GM12878 (cell line): Measurements from ENCODE around the gene ABCB8. TPM values are rescaled to one million over a fixed set of nuclear protein-coding genes. Genes with fewer than 3 reads are reported as not detected.

Source experiments
- ATAC-seq: fragments of 200-7000 bp; cut with Tn5 transposase; 3 replicates; pipeline ENCODE4 v1.9.1; 2020; ENCODE audit warnings: mild to moderate bottlenecking, moderate library complexity
- BruUV-seq: library from RNA; stranded (reverse); fragments of 400-500 nt; replicated peaks from 2 replicates; lab custom pipeline; 2021; lab: Mats Ljungman, UMichigan
- CTCF ChIA-PET: fragments of 300-600 bp; sonication (Branson Sonifier 250); formaldehyde crosslinking; extraction: SDS; loops from one replicate; lab custom pipeline; 2021; ENCODE audit warnings: inconsistent platforms; lab: Yijun Ruan, JAX
- POLR2A ChIA-PET: fragments of 350-600 bp; formaldehyde crosslinking; extraction: SDS; loops from one replicate; lab custom pipeline; 2021; ENCODE audit warnings: inconsistent platforms; lab: Charles Lee
- RAD21 ChIA-PET: fragments of 300-600 bp; sonication (Branson Sonifier 250); formaldehyde crosslinking; loops from one replicate; lab custom pipeline; 2023; ENCODE audit warnings: antibody characterized with exemption; ENCODE audit not compliant: unreplicated experiment; lab: Charles Lee
- SMC1A ChIA-PET: fragments of 300-600 bp; sonication (Branson Sonifier 250); formaldehyde crosslinking; loops from one replicate; lab custom pipeline; 2023; ENCODE audit not compliant: unreplicated experiment, uncharacterized antibody; lab: Charles Lee
- DNase-seq: peaks from one replicate; pipeline ENCODE4 v3.0.0-alpha.2; 2011; ENCODE audit warnings: low read depth, low spot score
- FAIRE-seq: peaks from 3 replicates; lab custom pipeline; 2011; peaks lifted over from hg19 to GRCh38; lab: Jason Lieb, UNC
- H2AFZ ChIP-seq: 2 replicates; pipeline ENCODE4 v1.6.0; 2011; ENCODE audit warnings: low read depth, low read length, control low read depth; ENCODE audit not compliant: control insufficient read depth
- H3K27ac ChIP-seq: 2 replicates; pipeline ENCODE4 v1.5.1; 2011; ENCODE audit warnings: control low read depth; ENCODE audit not compliant: control insufficient read depth, insufficient read depth
- H3K27me3 ChIP-seq, 2 experiments: replicated peaks in 1 of 2; 2 replicates each; pipeline versions ENCODE4 v1.6.0 to v1.6.1; 2011; ENCODE audit warnings: low read length in 1 of 2; ENCODE audit not compliant: control insufficient read depth in 2 of 2, insufficient read depth in 2 of 2
- H3K36me3 ChIP-seq, 2 experiments: 2 replicates each; pipeline ENCODE4 v1.5.1; 2011; ENCODE audit warnings: low read length in 1 of 2; ENCODE audit not compliant: control insufficient read depth in 2 of 2, insufficient read depth in 2 of 2
- H3K4me1 ChIP-seq: 2 replicates; pipeline ENCODE4 v1.6.1; 2011; ENCODE audit warnings: mild to moderate bottlenecking, low read length, moderate library complexity, mixed read lengths; ENCODE audit not compliant: control insufficient read depth, insufficient read depth
- H3K4me2 ChIP-seq: 2 replicates; pipeline ENCODE4 v1.6.0; 2011; ENCODE audit warnings: control low read depth; ENCODE audit not compliant: control insufficient read depth, insufficient read depth
- H3K4me3 ChIP-seq: fragments of 200-600 bp; sonication (generic); 2 replicates; pipeline ENCODE4 v1.5.1; 2016
- H3K79me2 ChIP-seq: 2 replicates; pipeline ENCODE4 v1.6.0; 2011; ENCODE audit warnings: low read length; ENCODE audit not compliant: control insufficient read depth, insufficient read depth
- H3K9ac ChIP-seq: 2 replicates; pipeline ENCODE4 v1.8.0; 2011; ENCODE audit warnings: low read length, control low read depth, mixed read lengths; ENCODE audit not compliant: control insufficient read depth, insufficient read depth
- H3K9me3 ChIP-seq: replicated peaks from 3 replicates; pipeline ENCODE4 v1.5.1; 2011; ENCODE audit warnings: mild to moderate bottlenecking, low read length; ENCODE audit not compliant: control insufficient read depth, insufficient read depth
- H4K20me1 ChIP-seq: 2 replicates; pipeline ENCODE4 v1.6.0; 2011; ENCODE audit not compliant: control insufficient read depth, insufficient read depth
- BRCA1 ChIP-seq: IDR thresholded peaks from 2 replicates; pipeline ENCODE4 v1.6.1; 2011; ENCODE audit warnings: low read depth, low read length, improper control_type of control experiment
- CEBPB ChIP-seq, 2 experiments: fragments of 150-350 bp in 1 of 2; IDR thresholded peaks; 2 replicates each; pipeline ENCODE4 v1.6.1; 2012 to 2014; ENCODE audit warnings: low read depth in 2 of 2, low read length in 2 of 2, borderline replicate concordance in 1 of 2, inconsistent platforms in 1 of 2
- EP300 ChIP-seq, 2 experiments: fragments of 150-350 bp in 1 of 2; IDR thresholded peaks; 2 replicates each; pipeline ENCODE4 v1.6.1; 2011 to 2012; ENCODE audit warnings: low read depth in 2 of 2, low read length in 2 of 2, borderline replicate concordance in 1 of 2, improper control_type of control experiment in 1 of 2, inconsistent platforms in 1 of 2; ENCODE audit not compliant: control insufficient read depth in 1 of 2
- KDM1A ChIP-seq: fragments of 200-600 bp; sonication (generic); IDR thresholded peaks from 2 replicates; pipeline ENCODE4 v1.6.1; 2016; ENCODE audit warnings: borderline replicate concordance
- MEF2B ChIP-seq: fragments of 450-650 bp; IDR thresholded peaks from 2 replicates; pipeline ENCODE4 v1.6.1; 2018; ENCODE audit warnings: mild to moderate bottlenecking, moderate library complexity; ENCODE audit not compliant: partially characterized antibody, poor library complexity, severe bottlenecking
- MTA2 ChIP-seq: fragments of 450-650 bp; IDR thresholded peaks from 2 replicates; pipeline ENCODE4 v1.6.1; 2016; ENCODE audit warnings: low read depth, mild to moderate bottlenecking, moderate library complexity
- MXI1 ChIP-seq: fragments of 150-350 bp; IDR thresholded peaks from 2 replicates; pipeline ENCODE4 v1.6.1; 2011; ENCODE audit warnings: low read depth, mild to moderate bottlenecking, inconsistent platforms, low read length, improper control_type of control experiment
- NFIC ChIP-seq: IDR thresholded peaks from 2 replicates; pipeline ENCODE4 v1.6.1; 2012; ENCODE audit warnings: low read depth, mild to moderate bottlenecking, inconsistent platforms, low read length, moderate library complexity
- RBBP5 ChIP-seq: fragments of 200-600 bp; sonication (generic); conservative IDR thresholded peaks from 2 replicates; pipeline ENCODE4 v1.6.1; 2016
- RELA ChIP-seq: fragments of 450-650 bp; IDR thresholded peaks from 2 replicates; pipeline ENCODE4 v1.8.0; 2014; ENCODE audit warnings: borderline replicate concordance; ENCODE audit not compliant: partially characterized antibody
- SMC3 ChIP-seq: IDR thresholded peaks from 2 replicates; pipeline ENCODE4 v1.6.1; 2011; ENCODE audit warnings: low read length, improper control_type of control experiment, borderline replicate concordance
- STAT1 ChIP-seq: fragments of 450-650 bp; conservative IDR thresholded peaks from 2 replicates; pipeline ENCODE4 v1.6.1; 2014; ENCODE audit warnings: antibody characterized with exemption, mild to moderate bottlenecking
- SUPT20H ChIP-seq: IDR thresholded peaks from 2 replicates; pipeline ENCODE4 v1.6.1; 2011; ENCODE audit warnings: low read depth, mild to moderate bottlenecking, low read length, moderate library complexity, borderline replicate concordance; ENCODE audit not compliant: control insufficient read depth
- TAF1 ChIP-seq: IDR thresholded peaks from 2 replicates; pipeline ENCODE4 v1.6.1; 2011; ENCODE audit warnings: mild to moderate bottlenecking, low read depth, low read length, borderline replicate concordance
- YBX1 ChIP-seq: fragments of 450-650 bp; IDR thresholded peaks from 2 replicates; pipeline ENCODE4 v1.6.1; 2016; ENCODE audit warnings: antibody characterized with exemption
- YY1 ChIP-seq: IDR thresholded peaks from 2 replicates; pipeline ENCODE4 v1.6.1; 2011; ENCODE audit warnings: low read depth, mild to moderate bottlenecking, low read length
- ZNF622 ChIP-seq: fragments of 450-650 bp; IDR thresholded peaks from 2 replicates; pipeline ENCODE4 v1.6.1; 2017; ENCODE audit warnings: mild to moderate bottlenecking, inconsistent platforms
- WGBS: methylation state at CpG from one replicate; pipeline ENCODE4 v1.1.6; 2016; ENCODE audit warnings: low lambda C conversion rate; ENCODE audit not compliant: insufficient replicate concordance, insufficient coverage; ENCODE audit errors: missing lambda C conversion rate; 5-methylcytosine and 5-hydroxymethylcytosine counted together
- in situ Hi-C: fragments of 300-500 bp; cut with MboI; formaldehyde crosslinking; loops from 9 replicates; pipeline ENCODE4 v1.14.3; 2018; ENCODE audit warnings: mixed read lengths
- intact Hi-C: fragments of 100-400 bp; cut with micrococcal nuclease; formaldehyde crosslinking; loops from one replicate; pipeline ENCODE4 v1.14.2; 2022; ENCODE audit not compliant: unreplicated experiment
- polyA plus RNA-seq, 11 experiments: library from polyadenylated mRNA; depleted of rRNA in 4 of 11; unstranded in 6 of 11; stranded (reverse) in 5 of 11; fragments of >200 nt; fragmentation: Nextera tagmentation in 4 of 11; fragmentation: Illumina TruSeq in 1 of 11; extraction: Ambion mirVana in 4 of 11; extraction: Trizol in 1 of 11; gene quantifications; 1 replicate in 1 of 11; 2 replicates in 10 of 11; pipeline versions ENCODE4 v1.2.1 to v1.2.3, GENCODE V29; 2011 to 2016; ENCODE audit warnings: inconsistent platforms in 2 of 11, missing spikeins in 2 of 11, low read depth in 1 of 11
- total RNA-seq, 4 experiments: library from RNA; depleted of rRNA in 3 of 4; stranded (reverse); fragments of >200 nt in 3 of 4; fragmentation: Illumina TruSeq in 1 of 4; extraction: Trizol in 1 of 4; gene quantifications; 2 replicates each; pipeline versions ENCODE4 v1.2.1 to v1.2.3, GENCODE V29; 2013 to 2021
- TF ChIP-seq, protein P1 (sequence below): fragments of 150-350 bp; IDR thresholded peaks from 2 replicates; pipeline ENCODE4 v1.6.1; 2014; ENCODE audit warnings: mild to moderate bottlenecking, low read depth, low read length

ABCB8 gene
- total and polyA plus RNA-seq, 10 of the 15 experiments (the other 5 are each of a cell fraction or from before 2014, with no cell fraction given), result 0.77 to 34.8 (median 18.9) TPM

DNA sequence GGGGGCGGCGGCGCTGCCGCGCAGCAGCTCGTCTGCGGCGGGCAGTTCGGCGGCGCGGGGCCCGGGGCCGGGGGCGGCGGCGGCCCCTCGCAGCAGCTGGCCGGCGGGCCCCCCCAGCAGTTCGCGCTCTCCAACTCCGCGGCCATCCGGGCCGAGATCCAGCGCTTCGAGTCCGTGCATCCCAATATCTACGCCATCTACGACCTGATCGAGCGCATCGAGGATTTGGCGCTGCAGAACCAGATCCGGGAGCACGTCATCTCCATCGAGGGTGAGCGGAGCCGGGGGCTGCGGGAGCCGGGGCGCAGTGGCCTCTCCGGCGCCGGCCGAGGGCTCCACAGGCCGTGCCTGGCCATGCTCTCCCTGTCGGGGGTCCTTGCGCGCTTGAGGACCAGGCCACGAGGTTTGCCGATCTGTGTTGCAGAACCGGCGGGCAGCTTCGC, 58.6 kb downstream of the ABCB8 start:
- RAD21 ChIA-PET, result no interaction called here
- CTCF ChIA-PET, result interaction anchor here (1.5 to 2.0 kb wide), 2 partner anchors 24 to 37 kb away, joined by 4 to 17 read pairs; no protein-coding TSS in a partner anchor
- H3K27me3 ChIP-seq, result no peaks in the 10 kb centered on the region
- H2AFZ ChIP-seq, result peak overlapping the region; percentile 56
- DNase-seq (no peak), ATAC-seq (no peak), FAIRE-seq (no peak)
- peaks cover 31% of the 10 kb centered on the region for H3K4me1 ChIP-seq
- TF ChIP-seq SUPT20H, result no peak
- TF ChIP-seq RELA, result no peak
- TF ChIP-seq YY1, result no peak
- TF ChIP-seq YBX1, result no peak
- no peak for TF ChIP-seq STAT1
- no peak for TF ChIP-seq KDM1A
- TF ChIP-seq, protein P1, sequence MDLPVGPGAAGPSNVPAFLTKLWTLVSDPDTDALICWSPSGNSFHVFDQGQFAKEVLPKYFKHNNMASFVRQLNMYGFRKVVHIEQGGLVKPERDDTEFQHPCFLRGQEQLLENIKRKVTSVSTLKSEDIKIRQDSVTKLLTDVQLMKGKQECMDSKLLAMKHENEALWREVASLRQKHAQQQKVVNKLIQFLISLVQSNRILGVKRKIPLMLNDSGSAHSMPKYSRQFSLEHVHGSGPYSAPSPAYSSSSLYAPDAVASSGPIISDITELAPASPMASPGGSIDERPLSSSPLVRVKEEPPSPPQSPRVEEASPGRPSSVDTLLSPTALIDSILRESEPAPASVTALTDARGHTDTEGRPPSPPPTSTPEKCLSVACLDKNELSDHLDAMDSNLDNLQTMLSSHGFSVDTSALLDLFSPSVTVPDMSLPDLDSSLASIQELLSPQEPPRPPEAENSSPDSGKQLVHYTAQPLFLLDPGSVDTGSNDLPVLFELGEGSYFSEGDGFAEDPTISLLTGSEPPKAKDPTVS, result no peak
- no peak for TF ChIP-seq ZNF622
- TF ChIP-seq MTA2, result no peak
- no peak for TF ChIP-seq TAF1
- no peak for TF ChIP-seq SMC3
- TF ChIP-seq CEBPB (IDR thresholded peaks at IDR 0.05; ENCODE audit: borderline replicate concordance in 1 of 2, low read depth in 2 of 2, low read length in 2 of 2), result no peak
- no peak for TF ChIP-seq MXI1
- TF ChIP-seq EP300 (IDR thresholded peaks at IDR 0.05; ENCODE audit: borderline replicate concordance in 1 of 2, control insufficient read depth in 1 of 2, low read depth in 2 of 2, low read length in 2 of 2), result no peak
- TF ChIP-seq RBBP5, result no peak
- TF ChIP-seq NFIC, result no peak
- no peak for TF ChIP-seq MEF2B
- no peak for TF ChIP-seq BRCA1
- H3K79me2 ChIP-seq, result peaks cover 68% of the 10 kb centered on the region
- no peaks in the 10 kb centered on the region for H4K20me1 ChIP-seq
- no peaks in the 10 kb centered on the region; a peak in 1 of 4 replicates for H3K36me3 ChIP-seq
- intact Hi-C loops (no loop called here), in situ Hi-C loops (no loop called here)
- no TSS peak for BruUV-seq
- POLR2A ChIA-PET, result interaction anchor here (1.3 kb wide), 1 partner anchor 28 kb away, joined by 4 read pairs; no protein-coding TSS in a partner anchor
- peak overlapping the region; percentile 87 for H3K4me3 ChIP-seq
- peak overlapping the region; percentile 80 for H3K27ac ChIP-seq
- under 1% methylated on average over 39 of the region's 56 CpGs for WGBS
- no peaks in the 10 kb centered on the region for H3K9me3 ChIP-seq
- H3K9ac ChIP-seq, result peak overlapping the region; percentile 57
- peak overlapping the region; percentile 95 for H3K4me2 ChIP-seq
- SMC1A ChIA-PET, result interaction anchor here (1.2 to 3.2 kb wide), 2 partner anchors 28 to 58 kb away, joined by 3 to 16 read pairs; partner anchors contain the start of gene ABCB8
